ENCODE results near the gene SSTR5.

Gene SSTR5

DNA sequence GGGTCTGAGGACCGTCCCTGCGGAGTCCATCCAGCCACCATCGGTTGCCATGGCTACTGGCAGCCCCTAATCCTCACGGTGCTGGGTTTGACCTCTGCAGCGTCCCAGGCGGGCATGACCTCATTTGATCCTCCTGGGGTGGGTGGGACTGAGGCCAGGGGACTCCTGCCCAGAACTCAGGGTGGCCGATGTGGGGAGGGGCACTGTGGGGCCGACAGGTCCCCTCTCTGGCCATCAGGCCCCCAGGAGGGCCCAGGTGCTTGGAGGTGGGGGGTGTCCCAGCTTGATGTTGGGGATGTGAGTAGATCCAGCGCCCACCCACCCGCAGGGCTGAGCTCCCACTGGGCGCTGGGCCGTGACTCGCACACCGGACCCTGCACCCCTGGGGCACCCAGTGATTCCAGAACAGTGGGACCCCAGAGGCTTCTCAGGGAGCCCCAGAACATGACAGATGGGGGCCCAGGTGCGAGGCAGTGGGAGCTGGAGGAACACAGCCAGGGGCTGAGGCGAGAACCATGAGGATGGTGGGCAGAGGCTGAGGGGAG is 1.6 kb upstream of the SSTR5 start:
- H2AFZ ChIP-seq (ENCODE audit: low read length), result no peak overlapping the region
- TF ChIP-seq, protein P1, sequence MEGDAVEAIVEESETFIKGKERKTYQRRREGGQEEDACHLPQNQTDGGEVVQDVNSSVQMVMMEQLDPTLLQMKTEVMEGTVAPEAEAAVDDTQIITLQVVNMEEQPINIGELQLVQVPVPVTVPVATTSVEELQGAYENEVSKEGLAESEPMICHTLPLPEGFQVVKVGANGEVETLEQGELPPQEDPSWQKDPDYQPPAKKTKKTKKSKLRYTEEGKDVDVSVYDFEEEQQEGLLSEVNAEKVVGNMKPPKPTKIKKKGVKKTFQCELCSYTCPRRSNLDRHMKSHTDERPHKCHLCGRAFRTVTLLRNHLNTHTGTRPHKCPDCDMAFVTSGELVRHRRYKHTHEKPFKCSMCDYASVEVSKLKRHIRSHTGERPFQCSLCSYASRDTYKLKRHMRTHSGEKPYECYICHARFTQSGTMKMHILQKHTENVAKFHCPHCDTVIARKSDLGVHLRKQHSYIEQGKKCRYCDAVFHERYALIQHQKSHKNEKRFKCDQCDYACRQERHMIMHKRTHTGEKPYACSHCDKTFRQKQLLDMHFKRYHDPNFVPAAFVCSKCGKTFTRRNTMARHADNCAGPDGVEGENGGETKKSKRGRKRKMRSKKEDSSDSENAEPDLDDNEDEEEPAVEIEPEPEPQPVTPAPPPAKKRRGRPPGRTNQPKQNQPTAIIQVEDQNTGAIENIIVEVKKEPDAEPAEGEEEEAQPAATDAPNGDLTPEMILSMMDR (IDR thresholded peaks at IDR 0.05; ENCODE audit: low read length), result no peak
- H3K27me3 ChIP-seq (replicated peaks; ENCODE audit: insufficient read depth, low read length), result peaks cover 58% of the 10 kb centered on the region
- no peak overlapping the region for H3K27ac ChIP-seq (ENCODE audit: low read length)
- no peak overlapping the region for H3K9ac ChIP-seq (ENCODE audit: low read length)
- no peaks in the 10 kb centered on the region for H4K20me1 ChIP-seq (ENCODE audit: insufficient read depth, low read length)
- H3K36me3 ChIP-seq (replicated peaks; ENCODE audit: insufficient read depth, low read length), result no peaks in the 10 kb centered on the region
- H3F3A ChIP-seq (ENCODE audit: insufficient read depth, low read length), result no peaks in the 10 kb centered on the region
- H3K4me2 ChIP-seq (ENCODE audit: low read depth, low read length), result no peak overlapping the region
- no peak for DNase-seq
- no peaks in the 10 kb centered on the region for H3K4me1 ChIP-seq (ENCODE audit: low read length)
- no peaks in the 10 kb centered on the region for H3K79me2 ChIP-seq (ENCODE audit: low read length)
- no peaks in the 10 kb centered on the region for H3K9me3 ChIP-seq (replicated peaks; ENCODE audit: insufficient read depth, low read length)
- H3K4me3 ChIP-seq (ENCODE audit: low read length), result no peak overlapping the region
- H3K9me2 ChIP-seq (replicated peaks; ENCODE audit: insufficient read depth, low read length), result no peaks in the 10 kb centered on the region

- Histone ChIP-seq H3K79me2 (ENCODE audit: low read length) (no peaks in the 10 kb centered on the region), H3K36me3 (replicated peaks; ENCODE audit: insufficient read depth, low read length) (no peaks in the 10 kb centered on the region), H3K27me3 (replicated peaks; ENCODE audit: insufficient read depth, low read length) (peaks cover 55% of the 10 kb centered on the region), H3K4me1 (ENCODE audit: low read length) (no peaks in the 10 kb centered on the region), H3F3A (ENCODE audit: insufficient read depth, low read length) (no peaks in the 10 kb centered on the region), H3K4me2 (ENCODE audit: low read depth, low read length) (no peak overlapping the region), H3K9ac (ENCODE audit: low read length) (no peak overlapping the region), H3K27ac (ENCODE audit: low read length) (no peak overlapping the region), H3K4me3 (ENCODE audit: low read length) (no peak overlapping the region), H4K20me1 (ENCODE audit: insufficient read depth, low read length) (no peaks in the 10 kb centered on the region), H3K9me2 (replicated peaks; ENCODE audit: insufficient read depth, low read length) (no peaks in the 10 kb centered on the region), H3K9me3 (replicated peaks; ENCODE audit: insufficient read depth, low read length) (no peaks in the 10 kb centered on the region), H2AFZ (ENCODE audit: low read length) (no peak overlapping the region)
- no peak for DNase-seq
- TF ChIP-seq, protein P1 (IDR thresholded peaks at IDR 0.05; ENCODE audit: low read length), result no peak
- TF ChIP-seq EZH2 (optimal IDR thresholded peaks at IDR 0.05; ENCODE audit: low read depth, low read length) (no peak), EZH2phosphoT487 (IDR thresholded peaks at IDR 0.05; ENCODE audit: low read length) (no peak)
Measured at GRCh38 chr16:1071561-1072225, 854 bp upstream of the SSTR5 start.

DNA sequence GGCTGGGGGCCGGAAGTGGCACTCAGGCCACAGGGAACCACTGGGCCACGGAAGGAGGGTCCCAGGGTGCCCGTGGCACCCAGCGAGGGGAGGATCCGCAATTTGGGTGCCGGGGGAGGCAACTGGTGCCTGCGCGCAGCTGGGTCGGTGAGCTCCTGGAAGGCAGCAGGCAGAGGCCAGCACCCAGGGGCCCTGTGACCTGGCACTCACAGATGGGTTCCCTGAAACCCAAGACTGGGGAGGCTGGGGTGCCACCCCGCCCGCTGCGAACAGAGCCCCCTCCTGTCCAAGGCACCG is 663 bp downstream of the SSTR5 start:
- Histone ChIP-seq H3K27ac (ENCODE audit: low read length) (no peak overlapping the region), H3F3A (ENCODE audit: insufficient read depth, low read length) (no peaks in the 10 kb centered on the region), H3K4me3 (ENCODE audit: low read length) (no peak overlapping the region), H3K4me2 (ENCODE audit: low read depth, low read length) (no peak overlapping the region), H2AFZ (ENCODE audit: low read length) (no peak overlapping the region), H3K79me2 (ENCODE audit: low read length) (no peaks in the 10 kb centered on the region), H3K9me2 (replicated peaks; ENCODE audit: insufficient read depth, low read length) (no peaks in the 10 kb centered on the region), H3K4me1 (ENCODE audit: low read length) (no peaks in the 10 kb centered on the region), H3K9ac (ENCODE audit: low read length) (no peak overlapping the region), H3K27me3 (replicated peaks; ENCODE audit: insufficient read depth, low read length) (peaks cover 57% of the 10 kb centered on the region), H3K9me3 (replicated peaks; ENCODE audit: insufficient read depth, low read length) (no peaks in the 10 kb centered on the region), H3K36me3 (replicated peaks; ENCODE audit: insufficient read depth, low read length) (no peaks in the 10 kb centered on the region), H4K20me1 (ENCODE audit: insufficient read depth, low read length) (no peaks in the 10 kb centered on the region)
- no peak for DNase-seq
- TF ChIP-seq EZH2phosphoT487 (IDR thresholded peaks at IDR 0.05; ENCODE audit: low read length) (no peak), EZH2 (optimal IDR thresholded peaks at IDR 0.05; ENCODE audit: low read depth, low read length) (no peak)
- TF ChIP-seq, protein P1 (IDR thresholded peaks at IDR 0.05; ENCODE audit: low read length), result no peak
